IPS-18a (cell line): ENCODE measurements around the gene DIP2C.

Experiments used
- H3K27ac ChIP-seq: one replicate; pipeline ENCODE4 v1.5.1; 2013; ENCODE audit warnings: low read length
- H3K27me3 ChIP-seq: one replicate; pipeline ENCODE4 v1.6.1; 2013; ENCODE audit warnings: mild to moderate bottlenecking, low read length; ENCODE audit not compliant: control insufficient read depth, insufficient read depth
- H3K36me3 ChIP-seq: one replicate; pipeline ENCODE4 v1.6.1; 2013; ENCODE audit warnings: low read depth, low read length; ENCODE audit not compliant: control insufficient read depth
- H3K4me1 ChIP-seq: one replicate; pipeline ENCODE4 v1.6.1; 2013; ENCODE audit warnings: low read depth, low read length; ENCODE audit not compliant: control insufficient read depth
- H3K4me3 ChIP-seq: one replicate; pipeline ENCODE4 v1.5.1; 2013; ENCODE audit warnings: low read length
- H3K9ac ChIP-seq: one replicate; pipeline ENCODE4 v1.6.1; 2013; ENCODE audit warnings: mild to moderate bottlenecking, low read length, moderate library complexity
- H3K9me3 ChIP-seq: one replicate; pipeline ENCODE4 v1.6.1; 2013; ENCODE audit warnings: low read depth, low read length; ENCODE audit not compliant: control insufficient read depth

The DIP2C gene

GRCh38 chr10:670990-671389 is 18.5 kb downstream of the DIP2C start:
- Histone ChIP-seq H3K27me3 (no peaks in the 10 kb centered on the region), H3K4me1 (no peaks in the 10 kb centered on the region), H3K9me3 (no peaks in the 10 kb centered on the region), H3K4me3 (no peak overlapping the region), H3K9ac (no peak overlapping the region), H3K27ac (no peak overlapping the region), H3K36me3 (no peaks in the 10 kb centered on the region)

- Histone ChIP-seq H3K9me3 (no peaks in the 10 kb centered on the region), H3K4me1 (no peaks in the 10 kb centered on the region), H3K9ac (no peak overlapping the region), H3K27ac (no peak overlapping the region), H3K36me3 (no peaks in the 10 kb centered on the region), H3K27me3 (no peaks in the 10 kb centered on the region), H3K4me3 (no peak overlapping the region)
Measured at GRCh38 chr10:670038-670437, 19.4 kb downstream of the DIP2C start.

- Histone ChIP-seq H3K36me3 (no peaks in the 10 kb centered on the region), H3K27me3 (no peaks in the 10 kb centered on the region), H3K27ac (no peak overlapping the region), H3K4me3 (no peak overlapping the region), H3K9me3 (no peaks in the 10 kb centered on the region), H3K9ac (no peak overlapping the region), H3K4me1 (peaks cover 4% of the 10 kb centered on the region)
Measured at GRCh38 chr10:668786-669485, 20.5 kb downstream of the DIP2C start.

GRCh38 chr10:667602-668143 is 21.8 kb downstream of the DIP2C start:
- Histone ChIP-seq H3K4me1 (peaks cover 6% of the 10 kb centered on the region), H3K27me3 (no peaks in the 10 kb centered on the region), H3K27ac (no peak overlapping the region), H3K9me3 (no peaks in the 10 kb centered on the region), H3K9ac (no peak overlapping the region), H3K36me3 (no peaks in the 10 kb centered on the region), H3K4me3 (no peak overlapping the region)

- Histone ChIP-seq H3K27me3 (no peaks in the 10 kb centered on the region), H3K36me3 (no peaks in the 10 kb centered on the region), H3K4me1 (peaks cover 9% of the 10 kb centered on the region), H3K4me3 (no peak overlapping the region), H3K9me3 (no peaks in the 10 kb centered on the region), H3K27ac (no peak overlapping the region), H3K9ac (no peak overlapping the region)
Measured at GRCh38 chr10:667096-667495, 22.4 kb downstream of the DIP2C start.

- no peaks in the 10 kb centered on the region for H3K9me3 ChIP-seq
- no peak overlapping the region for H3K27ac ChIP-seq
- no peaks in the 10 kb centered on the region for H3K36me3 ChIP-seq
- H3K9ac ChIP-seq, result no peak overlapping the region
- no peak overlapping the region for H3K4me3 ChIP-seq
- H3K4me1 ChIP-seq, result peaks cover 16% of the 10 kb centered on the region
- H3K27me3 ChIP-seq, result no peaks in the 10 kb centered on the region
Measured at GRCh38 chr10:666237-667012, 23.0 kb downstream of the DIP2C start.

- H3K4me3 ChIP-seq, result no peak overlapping the region
- no peak overlapping the region for H3K9ac ChIP-seq
- no peaks in the 10 kb centered on the region for H3K36me3 ChIP-seq
- no peak overlapping the region for H3K27ac ChIP-seq
- no peaks in the 10 kb centered on the region for H3K9me3 ChIP-seq
- H3K4me1 ChIP-seq, result peaks cover 18% of the 10 kb centered on the region
- H3K27me3 ChIP-seq, result no peaks in the 10 kb centered on the region
Measured at GRCh38 chr10:665579-666091, 23.8 kb downstream of the DIP2C start.

GRCh38 chr10:664893-665292 is 24.6 kb downstream of the DIP2C start:
- H3K9me3 ChIP-seq, result no peaks in the 10 kb centered on the region
- H3K36me3 ChIP-seq, result no peaks in the 10 kb centered on the region
- no peak overlapping the region for H3K9ac ChIP-seq
- H3K4me3 ChIP-seq, result no peak overlapping the region
- no peaks in the 10 kb centered on the region for H3K27me3 ChIP-seq
- peaks cover 18% of the 10 kb centered on the region for H3K4me1 ChIP-seq
- no peak overlapping the region for H3K27ac ChIP-seq

GRCh38 chr10:664301-664700 is 25.2 kb downstream of the DIP2C start:
- H3K36me3 ChIP-seq, result no peaks in the 10 kb centered on the region
- no peak overlapping the region for H3K9ac ChIP-seq
- peaks cover 18% of the 10 kb centered on the region for H3K4me1 ChIP-seq
- no peak overlapping the region for H3K4me3 ChIP-seq
- H3K9me3 ChIP-seq, result no peaks in the 10 kb centered on the region
- no peak overlapping the region for H3K27ac ChIP-seq
- H3K27me3 ChIP-seq, result no peaks in the 10 kb centered on the region

GRCh38 chr10:663831-664251 is 25.6 kb downstream of the DIP2C start:
- H3K27me3 ChIP-seq, result no peaks in the 10 kb centered on the region
- H3K4me3 ChIP-seq, result no peak overlapping the region
- no peak overlapping the region for H3K9ac ChIP-seq
- no peaks in the 10 kb centered on the region for H3K9me3 ChIP-seq
- peaks cover 18% of the 10 kb centered on the region for H3K4me1 ChIP-seq
- H3K36me3 ChIP-seq, result no peaks in the 10 kb centered on the region
- no peak overlapping the region for H3K27ac ChIP-seq

GRCh38 chr10:663466-663751 is 26.1 kb downstream of the DIP2C start:
- Histone ChIP-seq H3K36me3 (no peaks in the 10 kb centered on the region), H3K4me1 (peaks cover 18% of the 10 kb centered on the region), H3K4me3 (no peak overlapping the region), H3K9ac (no peak overlapping the region), H3K27ac (no peak overlapping the region), H3K27me3 (no peaks in the 10 kb centered on the region), H3K9me3 (no peaks in the 10 kb centered on the region)
